HepG2 (cell line): ENCODE results near the gene CDK18. TPM values are rescaled to one million over a fixed set of nuclear protein-coding genes. Genes with fewer than 3 reads are reported as not detected.

Source experiments
- CCAR2 ChIP-seq: fragments of 200-400 bp; formaldehyde crosslinking; optimal IDR thresholded peaks from 2 replicates; pipeline ENCODE3; 2018; ENCODE audit warnings: low read depth, mild to moderate bottlenecking, low read length, moderate library complexity
- CCDC6 ChIP-seq: sonication (generic); formaldehyde crosslinking; IDR thresholded peaks from 2 replicates; pipeline ENCODE4 v1.8.1; 2022; ENCODE audit warnings: mild to moderate bottlenecking, missing genetic modification reagents, moderate library complexity
- CSRNP2 ChIP-seq: sonication (generic); formaldehyde crosslinking; conservative IDR thresholded peaks from 2 replicates; pipeline ENCODE4 v1.8.0; 2022; ENCODE audit warnings: low read depth, missing genetic modification reagents
- GTF2F1 ChIP-seq: fragments of 150-350 bp; IDR thresholded peaks from 2 replicates; pipeline ENCODE4 v1.6.1; 2014; ENCODE audit warnings: low read length
- JUNB ChIP-seq: sonication (generic); formaldehyde crosslinking; IDR thresholded peaks from 2 replicates; pipeline ENCODE4 v1.8.0; 2022; ENCODE audit warnings: missing genetic modification reagents, mild to moderate bottlenecking, borderline replicate concordance
- JUND ChIP-seq: sonication (generic); formaldehyde crosslinking; IDR thresholded peaks from 2 replicates; pipeline ENCODE4 v1.8.0; 2022; ENCODE audit warnings: mild to moderate bottlenecking, missing genetic modification reagents
- NFIC ChIP-seq: IDR thresholded peaks from 2 replicates; pipeline ENCODE4 v1.6.1; 2012; ENCODE audit warnings: mild to moderate bottlenecking, low read length, inconsistent platforms
- PAWR ChIP-seq: sonication (generic); formaldehyde crosslinking; IDR thresholded peaks from 2 replicates; pipeline ENCODE4 v1.4.0; 2020; ENCODE audit warnings: missing genetic modification reagents, mild to moderate bottlenecking, borderline replicate concordance
- STAT5B ChIP-seq: sonication (generic); formaldehyde crosslinking; IDR thresholded peaks from 2 replicates; pipeline ENCODE4 v1.4.0; 2020; ENCODE audit warnings: missing genetic modification reagents
- XBP1 ChIP-seq: sonication (generic); formaldehyde crosslinking; IDR thresholded peaks from 2 replicates; pipeline ENCODE4 v1.5.0; 2020; ENCODE audit warnings: missing genetic modification reagents
- ZGPAT ChIP-seq: IDR thresholded peaks from 2 replicates; pipeline ENCODE4 v1.6.1; 2016; ENCODE audit warnings: mild to moderate bottlenecking
- ZNF101 ChIP-seq: sonication (generic); formaldehyde crosslinking; IDR thresholded peaks from 2 replicates; pipeline ENCODE4 v1.4.0; 2020; ENCODE audit warnings: mild to moderate bottlenecking, low read depth, missing genetic modification reagents, borderline replicate concordance
- ZNF260 ChIP-seq: sonication (generic); formaldehyde crosslinking; IDR thresholded peaks from 2 replicates; pipeline ENCODE4 v1.4.0; 2020; ENCODE audit warnings: missing genetic modification reagents, low read depth, mild to moderate bottlenecking, borderline replicate concordance
- ZNF512 ChIP-seq: sonication (generic); formaldehyde crosslinking; IDR thresholded peaks from 2 replicates; pipeline ENCODE4 v1.4.0; 2020; ENCODE audit warnings: mild to moderate bottlenecking, missing genetic modification reagents
- ZNF564 ChIP-seq: sonication (generic); formaldehyde crosslinking; IDR thresholded peaks from 2 replicates; pipeline ENCODE4 v1.8.1; 2023; ENCODE audit warnings: mild to moderate bottlenecking, missing genetic modification reagents
- ZNF772 ChIP-seq: sonication (generic); formaldehyde crosslinking; IDR thresholded peaks from 2 replicates; pipeline ENCODE4 v1.5.0; 2020; ENCODE audit warnings: mild to moderate bottlenecking, missing genetic modification reagents
- ZSCAN29 ChIP-seq: sonication (generic); formaldehyde crosslinking; conservative IDR thresholded peaks from 2 replicates; pipeline ENCODE4 v1.4.0; 2020; ENCODE audit warnings: mild to moderate bottlenecking, missing genetic modification reagents
- polyA plus RNA-seq, 8 experiments: library from polyadenylated mRNA; depleted of rRNA in 3 of 8; stranded (reverse) in 7 of 8; unstranded in 1 of 8; fragments of >200 nt; fragmentation: Illumina TruSeq in 4 of 8; extraction: Trizol in 4 of 8; gene quantifications; 2 replicates each; pipeline versions ENCODE4 v1.2.1 to v1.2.3, GENCODE V29; 2011 to 2016; ENCODE audit warnings: low read depth in 4 of 8, missing spikeins in 1 of 8, mixed read lengths in 1 of 8; ENCODE audit not compliant: insufficient read depth in 1 of 8
- total RNA-seq, 5 experiments: library from RNA; depleted of rRNA; stranded (reverse); fragments of >200 nt; fragmentation: Illumina TruSeq; extraction: Trizol; gene quantifications; 2 replicates each; pipeline ENCODE4 v1.2.3, GENCODE V29; 2016; ENCODE audit warnings: low read depth in 1 of 5
- TF ChIP-seq, protein P1 (sequence below): conservative IDR thresholded peaks from 2 replicates; pipeline ENCODE4 v1.6.1; 2018; ENCODE audit warnings: missing genetic modification reagents
- TF ChIP-seq, protein P2 (sequence below): IDR thresholded peaks from 2 replicates; pipeline ENCODE4 v1.6.1; 2016; ENCODE audit warnings: low read depth, missing genetic modification reagents, missing compliant biosample characterization

Gene CDK18
- total and polyA plus RNA-seq, 2 of the 13 experiments (the other 11 are each of a cell fraction or from before 2014, with no cell fraction given), result 6.4 to 38.8 TPM

GRCh38 chr1:205492201-205492667 lies 12.2 kb upstream of the CDK18 start (continued):
- TF ChIP-seq CSRNP2 (CRISPR knock-in tag) (no peak), CCDC6 (CRISPR knock-in tag) (no peak), JUND (CRISPR knock-in tag) (no peak), PAWR (CRISPR knock-in tag) (no peak), ZNF101 (CRISPR knock-in tag) (no peak), ZSCAN29 (0 out of 2 replicates have a peak, but pooled peaks have one; percentile 53), ZNF260 (no peak), GTF2F1 (no peak), NFIC (0 out of 2 replicates have a peak, but pooled peaks have one; percentile 27), ZNF564 (CRISPR knock-in tag) (no peak; the same call in 1 of the 2 replicates), JUNB (CRISPR knock-in tag) (no peak), ZNF772 (CRISPR knock-in tag) (no peak), CCAR2 (no peak), ZNF512 (CRISPR knock-in tag) (no peak), ZGPAT (CRISPR knock-in tag) (peak; percentile 62), STAT5B (no peak), XBP1 (no peak)
- TF ChIP-seq, protein P1, sequence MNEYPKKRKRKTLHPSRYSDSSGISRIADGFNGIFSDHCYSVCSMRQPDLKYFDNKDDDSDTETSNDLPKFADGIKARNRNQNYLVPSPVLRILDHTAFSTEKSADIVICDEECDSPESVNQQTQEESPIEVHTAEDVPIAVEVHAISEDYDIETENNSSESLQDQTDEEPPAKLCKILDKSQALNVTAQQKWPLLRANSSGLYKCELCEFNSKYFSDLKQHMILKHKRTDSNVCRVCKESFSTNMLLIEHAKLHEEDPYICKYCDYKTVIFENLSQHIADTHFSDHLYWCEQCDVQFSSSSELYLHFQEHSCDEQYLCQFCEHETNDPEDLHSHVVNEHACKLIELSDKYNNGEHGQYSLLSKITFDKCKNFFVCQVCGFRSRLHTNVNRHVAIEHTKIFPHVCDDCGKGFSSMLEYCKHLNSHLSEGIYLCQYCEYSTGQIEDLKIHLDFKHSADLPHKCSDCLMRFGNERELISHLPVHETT (CRISPR knock-in tag), result no peak
- TF ChIP-seq, protein P2, sequence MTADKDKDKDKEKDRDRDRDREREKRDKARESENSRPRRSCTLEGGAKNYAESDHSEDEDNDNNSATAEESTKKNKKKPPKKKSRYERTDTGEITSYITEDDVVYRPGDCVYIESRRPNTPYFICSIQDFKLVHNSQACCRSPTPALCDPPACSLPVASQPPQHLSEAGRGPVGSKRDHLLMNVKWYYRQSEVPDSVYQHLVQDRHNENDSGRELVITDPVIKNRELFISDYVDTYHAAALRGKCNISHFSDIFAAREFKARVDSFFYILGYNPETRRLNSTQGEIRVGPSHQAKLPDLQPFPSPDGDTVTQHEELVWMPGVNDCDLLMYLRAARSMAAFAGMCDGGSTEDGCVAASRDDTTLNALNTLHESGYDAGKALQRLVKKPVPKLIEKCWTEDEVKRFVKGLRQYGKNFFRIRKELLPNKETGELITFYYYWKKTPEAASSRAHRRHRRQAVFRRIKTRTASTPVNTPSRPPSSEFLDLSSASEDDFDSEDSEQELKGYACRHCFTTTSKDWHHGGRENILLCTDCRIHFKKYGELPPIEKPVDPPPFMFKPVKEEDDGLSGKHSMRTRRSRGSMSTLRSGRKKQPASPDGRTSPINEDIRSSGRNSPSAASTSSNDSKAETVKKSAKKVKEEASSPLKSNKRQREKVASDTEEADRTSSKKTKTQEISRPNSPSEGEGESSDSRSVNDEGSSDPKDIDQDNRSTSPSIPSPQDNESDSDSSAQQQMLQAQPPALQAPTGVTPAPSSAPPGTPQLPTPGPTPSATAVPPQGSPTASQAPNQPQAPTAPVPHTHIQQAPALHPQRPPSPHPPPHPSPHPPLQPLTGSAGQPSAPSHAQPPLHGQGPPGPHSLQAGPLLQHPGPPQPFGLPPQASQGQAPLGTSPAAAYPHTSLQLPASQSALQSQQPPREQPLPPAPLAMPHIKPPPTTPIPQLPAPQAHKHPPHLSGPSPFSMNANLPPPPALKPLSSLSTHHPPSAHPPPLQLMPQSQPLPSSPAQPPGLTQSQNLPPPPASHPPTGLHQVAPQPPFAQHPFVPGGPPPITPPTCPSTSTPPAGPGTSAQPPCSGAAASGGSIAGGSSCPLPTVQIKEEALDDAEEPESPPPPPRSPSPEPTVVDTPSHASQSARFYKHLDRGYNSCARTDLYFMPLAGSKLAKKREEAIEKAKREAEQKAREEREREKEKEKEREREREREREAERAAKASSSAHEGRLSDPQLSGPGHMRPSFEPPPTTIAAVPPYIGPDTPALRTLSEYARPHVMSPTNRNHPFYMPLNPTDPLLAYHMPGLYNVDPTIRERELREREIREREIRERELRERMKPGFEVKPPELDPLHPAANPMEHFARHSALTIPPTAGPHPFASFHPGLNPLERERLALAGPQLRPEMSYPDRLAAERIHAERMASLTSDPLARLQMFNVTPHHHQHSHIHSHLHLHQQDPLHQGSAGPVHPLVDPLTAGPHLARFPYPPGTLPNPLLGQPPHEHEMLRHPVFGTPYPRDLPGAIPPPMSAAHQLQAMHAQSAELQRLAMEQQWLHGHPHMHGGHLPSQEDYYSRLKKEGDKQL (CRISPR knock-in tag), result 0 out of 2 replicates have a peak, but pooled peaks have one; percentile 37
